Measurements from ENCODE around the gene SLC44A1.

SLC44A1 gene

DNA sequence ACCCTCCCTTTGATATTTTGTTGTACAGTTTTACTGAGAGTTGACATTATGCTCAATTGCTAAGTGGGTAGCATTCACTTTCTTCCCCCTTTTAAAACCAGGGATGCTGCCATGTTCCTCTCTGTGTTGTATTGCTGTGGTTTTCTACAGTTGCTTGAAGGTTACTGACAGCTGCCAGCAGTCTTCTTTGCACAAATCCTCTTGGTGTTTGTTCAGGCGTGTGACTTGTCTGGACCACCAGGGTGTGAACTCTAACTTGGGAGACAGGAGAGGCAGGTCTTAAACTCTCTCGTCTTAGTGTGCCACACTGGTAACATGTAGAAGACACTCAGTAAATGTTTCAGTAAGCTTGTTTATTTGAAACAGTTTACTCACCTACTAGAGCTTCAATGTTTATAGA is 25.1 kb downstream of the SLC44A1 start:
- no peak for DNase-seq (ENCODE audit: low read depth in 1 of 2, low spot score in 1 of 2)

GRCh38 chr9:105270711-105271110 is 26.3 kb downstream of the SLC44A1 start:
- no peak for DNase-seq (ENCODE audit: low read depth in 1 of 2, low spot score in 1 of 2)

GRCh38 chr9:105273731-105274130 is 29.3 kb downstream of the SLC44A1 start:
- DNase-seq (ENCODE audit: low read depth in 1 of 2, low spot score in 1 of 2) = no peak

DNA sequence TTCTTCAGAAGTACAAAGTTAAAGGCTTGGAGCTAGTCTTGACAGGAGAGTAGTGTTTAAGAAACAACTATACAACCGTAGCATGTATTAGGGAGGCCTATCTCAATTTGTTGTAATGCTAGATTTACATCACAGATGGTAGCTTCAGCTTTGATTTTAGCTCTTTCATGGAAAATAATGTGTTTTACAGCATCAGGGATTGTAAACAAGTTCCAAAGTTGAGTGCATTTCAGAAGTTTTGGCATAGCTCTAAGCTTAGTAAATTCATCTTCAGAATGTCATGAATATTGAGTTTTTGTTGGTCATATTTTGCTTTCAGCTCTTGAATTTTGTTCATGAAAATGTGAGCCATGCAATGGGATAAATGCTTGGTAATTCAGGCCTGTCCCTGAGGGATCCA is 30.7 kb downstream of the SLC44A1 start:
- DNase-seq (ENCODE audit: low read depth in 1 of 2, low spot score in 1 of 2) = no peak

GRCh38 chr9:105275938-105276337 is 31.5 kb downstream of the SLC44A1 start:
- DNase-seq (ENCODE audit: low read depth in 1 of 2, low spot score in 1 of 2) = no peak

DNA sequence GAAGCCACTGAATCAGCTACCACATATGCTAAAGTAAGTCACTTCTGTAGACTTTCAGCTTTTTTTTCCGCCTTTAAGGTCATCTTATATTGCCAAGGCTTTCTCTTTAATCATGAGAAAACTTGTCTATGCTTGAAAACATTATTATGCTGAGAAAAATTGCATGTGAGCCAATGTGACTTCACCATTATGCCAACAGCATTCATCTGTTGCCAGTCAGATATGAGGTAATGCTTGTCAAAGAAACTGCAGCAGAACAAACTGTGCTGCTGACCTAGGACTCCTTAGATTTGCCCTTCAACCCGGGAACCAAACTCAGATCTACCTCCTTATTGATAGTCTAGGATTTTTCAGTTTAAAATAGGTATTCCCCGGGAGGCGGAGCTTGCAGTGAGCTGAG is 34.3 kb downstream of the SLC44A1 start:
- no peak for DNase-seq (ENCODE audit: low read depth in 1 of 2, low spot score in 1 of 2)

DNA sequence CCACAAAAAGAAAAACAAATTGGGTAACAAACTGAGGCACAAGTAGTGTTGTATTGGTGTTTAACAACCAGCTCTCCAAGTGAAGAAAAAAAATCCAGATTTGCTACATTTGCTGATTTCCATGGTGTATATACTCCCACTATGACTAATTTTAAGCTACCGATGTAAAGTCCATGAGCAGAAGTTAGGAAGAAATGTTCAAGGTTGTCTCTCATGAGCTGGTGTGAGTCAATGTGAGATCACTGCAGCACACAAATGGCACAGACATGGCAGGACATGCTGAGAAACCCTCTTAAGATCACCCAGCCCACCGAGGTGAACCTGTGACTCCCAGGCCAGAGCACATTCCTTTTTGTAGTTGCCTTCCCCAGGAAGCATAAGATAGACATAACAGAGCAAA is 36.2 kb downstream of the SLC44A1 start:
- no peak for DNase-seq (ENCODE audit: low read depth in 1 of 2, low spot score in 1 of 2)

DNA sequence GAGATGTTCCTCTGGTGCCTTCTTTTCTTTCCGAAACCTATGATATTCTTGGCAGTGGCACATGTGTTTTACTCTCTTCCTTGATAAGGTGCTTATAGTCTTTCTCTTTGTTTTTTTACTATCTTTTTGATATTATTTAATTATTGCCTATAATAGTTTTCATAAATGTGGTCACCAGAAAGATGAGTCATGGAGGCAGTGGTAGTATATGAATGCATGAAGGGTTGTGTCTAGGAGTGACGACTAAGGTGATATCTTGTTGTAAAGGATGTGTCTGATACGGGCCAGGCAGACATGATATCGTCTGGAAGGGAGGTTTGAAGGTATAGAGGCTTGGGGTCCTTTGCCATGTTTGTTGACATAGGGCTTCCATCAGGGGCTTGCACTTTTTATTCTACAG is 36.8 kb downstream of the SLC44A1 start:
- DNase-seq (ENCODE audit: low read depth in 1 of 2, low spot score in 1 of 2) = no peak

DNA sequence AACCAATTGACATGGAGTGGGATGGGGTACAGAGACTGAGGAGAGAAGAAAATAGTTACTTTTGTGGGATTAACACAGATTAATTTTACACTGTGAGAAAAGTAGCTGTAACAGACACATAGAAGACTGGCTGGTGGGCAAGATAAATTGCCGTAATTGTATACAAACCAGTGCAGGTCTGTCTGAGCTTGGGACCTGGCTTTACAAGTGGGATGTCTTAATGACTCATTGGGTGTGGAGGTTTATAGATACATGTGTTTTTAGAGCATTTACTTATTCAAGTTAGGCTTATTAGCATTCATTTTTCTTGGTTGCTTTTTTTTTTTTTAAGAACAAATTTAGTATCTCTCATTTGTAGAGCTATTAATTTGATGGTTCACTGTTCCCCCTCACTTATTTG is 37.5 kb downstream of the SLC44A1 start:
- DNase-seq (ENCODE audit: low read depth in 1 of 2, low spot score in 1 of 2) = no peak

- no peak for DNase-seq (ENCODE audit: low read depth in 1 of 2, low spot score in 1 of 2)
Observed at GRCh38 chr9:105282870-105283621, 38.6 kb downstream of the SLC44A1 start.

- DNase-seq (ENCODE audit: low read depth in 1 of 2, low spot score in 1 of 2) = no peak
Observed at GRCh38 chr9:105283795-105284194, 39.3 kb downstream of the SLC44A1 start.

DNA sequence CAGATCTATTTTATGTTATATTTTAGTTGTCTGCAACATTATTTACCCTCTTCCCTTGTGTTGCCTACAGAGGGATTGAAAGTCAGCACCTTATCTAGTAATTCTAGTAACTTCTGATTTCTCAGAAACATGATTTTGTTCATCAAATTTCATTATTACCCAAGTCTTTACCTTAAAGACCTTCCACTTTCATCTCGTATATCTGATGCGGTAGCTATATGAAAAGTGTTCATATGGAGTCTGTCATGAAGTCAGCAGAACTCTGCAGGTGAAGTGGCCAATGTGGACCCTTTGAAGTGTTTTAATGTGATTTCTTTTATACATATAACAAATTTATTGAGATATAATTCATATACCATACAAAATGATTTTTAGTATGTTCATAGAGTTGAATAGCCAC is 40.0 kb downstream of the SLC44A1 start:
- no peak for DNase-seq (ENCODE audit: low read depth in 1 of 2, low spot score in 1 of 2)

DNA sequence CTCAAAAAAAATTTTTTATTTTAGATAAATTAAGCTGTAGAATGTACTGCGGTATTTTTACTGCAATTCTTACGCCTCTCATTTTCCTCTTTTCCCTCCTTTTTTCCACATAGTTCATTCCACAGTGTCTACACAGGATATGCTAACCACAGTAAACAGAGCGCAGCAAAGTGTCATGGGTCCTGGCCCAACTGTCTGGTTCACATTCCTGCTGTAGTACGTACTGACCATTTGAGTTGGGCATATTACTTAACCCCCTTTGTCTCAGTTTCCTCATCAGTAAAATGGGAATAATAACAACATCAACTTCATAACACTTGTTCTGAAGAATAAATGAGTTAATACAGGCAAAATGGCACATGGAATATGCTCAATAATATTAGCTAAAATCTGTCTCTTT is 41.6 kb downstream of the SLC44A1 start:
- no peak for DNase-seq (ENCODE audit: low read depth in 1 of 2, low spot score in 1 of 2)

- no peak for DNase-seq (ENCODE audit: low read depth in 1 of 2, low spot score in 1 of 2)
Observed at GRCh38 chr9:105289305-105289704, 44.9 kb downstream of the SLC44A1 start.

DNA sequence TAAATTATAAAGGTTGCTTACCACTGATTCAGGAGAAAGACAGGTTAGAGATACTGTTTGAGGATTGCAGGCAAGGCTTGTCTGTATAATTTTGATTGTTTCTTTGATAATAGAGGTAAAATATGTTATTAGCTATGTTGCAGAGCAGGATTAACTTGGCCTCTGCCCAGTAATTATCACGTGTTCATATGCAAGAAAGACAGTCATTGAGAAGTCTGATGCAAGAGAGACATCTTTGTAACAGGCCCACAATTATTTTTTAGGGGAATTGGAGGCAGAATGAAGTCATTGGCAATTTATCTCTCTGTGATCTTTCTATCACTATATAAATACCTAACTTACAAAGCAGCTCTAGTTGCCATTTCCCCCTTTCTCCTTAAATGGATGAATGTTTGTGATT is 46.0 kb downstream of the SLC44A1 start:
- no peak for DNase-seq (ENCODE audit: low read depth in 1 of 2, low spot score in 1 of 2)

- DNase-seq (ENCODE audit: low read depth in 1 of 2, low spot score in 1 of 2) = no peak
Observed at GRCh38 chr9:105290954-105291353, 46.5 kb downstream of the SLC44A1 start.

DNA sequence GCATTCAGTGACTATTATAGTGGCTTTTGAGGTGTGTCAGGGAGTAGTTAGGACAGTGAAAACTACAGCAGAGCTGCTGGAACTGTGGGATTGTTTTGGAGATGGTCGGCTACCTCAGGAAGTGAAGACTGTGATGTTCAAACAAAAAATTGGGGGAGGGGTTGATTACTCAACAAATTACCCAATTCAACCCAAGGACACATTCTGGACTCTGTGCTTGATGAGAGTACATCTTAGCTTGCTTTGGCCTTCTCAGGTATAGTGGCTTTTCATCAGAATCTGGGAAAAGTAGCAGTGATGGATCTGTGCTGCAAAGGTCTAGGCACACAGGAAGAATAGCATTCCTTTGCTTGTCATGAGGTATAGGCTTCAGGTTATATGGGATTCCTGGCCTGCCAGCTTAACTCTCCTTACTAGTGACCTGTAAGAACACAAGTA is 47.0 kb downstream of the SLC44A1 start:
- DNase-seq (ENCODE audit: low read depth in 1 of 2, low spot score in 1 of 2) = no peak

GRCh38 chr9:105291938-105292337 is 47.5 kb downstream of the SLC44A1 start:
- no peak for DNase-seq (ENCODE audit: low read depth in 1 of 2, low spot score in 1 of 2)

DNA sequence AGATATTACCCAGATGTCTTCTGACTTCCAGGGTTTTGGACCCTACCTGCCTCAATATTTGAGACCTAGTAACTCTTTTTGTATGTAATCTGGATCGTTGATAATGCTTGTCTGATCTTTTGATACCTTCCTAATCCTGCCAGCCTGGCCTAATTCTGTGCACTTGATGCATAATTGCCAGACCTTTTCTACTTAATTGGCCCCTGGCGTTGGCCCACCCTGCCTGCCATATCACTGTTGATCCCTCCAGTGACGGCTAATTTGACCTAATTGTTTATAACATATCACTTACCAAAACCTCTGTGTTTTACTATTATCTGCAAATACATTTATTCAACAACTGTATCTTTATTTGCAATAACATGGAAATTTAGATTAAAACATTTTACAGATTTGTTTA is 49.0 kb downstream of the SLC44A1 start:
- DNase-seq (ENCODE audit: low read depth in 1 of 2, low spot score in 1 of 2) = no peak

DNA sequence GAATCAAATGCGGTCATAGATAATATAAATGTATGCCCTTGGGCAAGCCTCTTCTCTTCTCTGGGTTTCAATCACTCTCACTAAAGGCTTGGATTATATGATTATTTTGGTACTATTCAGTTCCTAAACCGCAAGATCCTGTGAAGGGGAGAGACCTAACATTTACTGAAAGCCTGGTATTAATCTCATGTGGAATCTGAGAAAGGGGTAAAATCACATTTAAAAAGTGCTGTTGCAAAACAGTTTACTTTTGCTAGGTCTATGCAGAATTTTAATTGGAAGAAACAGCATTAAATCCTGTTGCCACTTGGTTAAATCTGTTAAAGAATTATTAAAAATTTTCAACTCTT is 50.7 kb downstream of the SLC44A1 start:
- no peak for DNase-seq (ENCODE audit: low read depth in 1 of 2, low spot score in 1 of 2)

DNA sequence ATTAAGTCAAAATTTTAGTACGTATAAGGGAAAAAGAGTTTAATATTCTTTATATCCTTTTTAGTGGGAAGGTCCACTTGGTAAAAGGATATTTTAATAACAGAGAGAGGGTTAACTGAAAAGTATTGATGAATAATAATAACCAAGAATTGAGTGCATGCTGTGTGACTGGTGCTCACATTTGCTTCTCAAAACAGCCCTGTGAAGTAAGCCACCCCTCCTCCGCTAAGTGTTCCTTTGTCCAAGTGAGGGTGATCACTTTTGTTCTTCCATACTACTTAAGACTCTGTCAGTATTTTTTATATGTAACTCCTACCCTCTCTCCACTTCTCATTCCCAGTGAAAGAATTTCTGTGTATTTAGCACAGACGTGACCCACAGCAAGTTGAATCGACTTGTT is 51.5 kb downstream of the SLC44A1 start:
- DNase-seq (ENCODE audit: low read depth in 1 of 2, low spot score in 1 of 2) = no peak

GRCh38 chr9:105296445-105296844 is 52.0 kb downstream of the SLC44A1 start:
- DNase-seq (ENCODE audit: low read depth in 1 of 2, low spot score in 1 of 2) = no peak

DNA sequence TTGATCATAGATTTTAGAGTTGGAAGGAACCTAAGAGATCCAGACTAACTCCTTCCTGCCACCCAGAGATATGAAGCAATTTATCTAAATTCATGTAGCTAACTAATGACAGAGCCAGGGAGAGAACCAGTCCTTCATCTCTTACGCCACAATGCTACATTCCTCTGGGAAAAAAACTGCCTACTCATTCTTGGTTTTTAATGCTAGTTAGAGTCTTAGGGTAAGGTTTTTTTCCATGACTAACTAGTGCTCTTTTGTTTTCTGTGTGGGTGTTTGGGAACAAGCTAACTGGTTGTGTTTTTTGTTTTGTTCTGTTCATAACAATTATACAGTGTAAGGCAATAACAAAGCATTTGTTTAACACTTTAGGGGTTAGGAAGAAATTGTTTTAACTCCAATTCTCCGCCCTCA is 52.4 kb downstream of the SLC44A1 start:
- DNase-seq (ENCODE audit: low read depth in 1 of 2, low spot score in 1 of 2) = no peak
